ENCODE measurements around the gene BECN2.

BECN2 gene

DNA sequence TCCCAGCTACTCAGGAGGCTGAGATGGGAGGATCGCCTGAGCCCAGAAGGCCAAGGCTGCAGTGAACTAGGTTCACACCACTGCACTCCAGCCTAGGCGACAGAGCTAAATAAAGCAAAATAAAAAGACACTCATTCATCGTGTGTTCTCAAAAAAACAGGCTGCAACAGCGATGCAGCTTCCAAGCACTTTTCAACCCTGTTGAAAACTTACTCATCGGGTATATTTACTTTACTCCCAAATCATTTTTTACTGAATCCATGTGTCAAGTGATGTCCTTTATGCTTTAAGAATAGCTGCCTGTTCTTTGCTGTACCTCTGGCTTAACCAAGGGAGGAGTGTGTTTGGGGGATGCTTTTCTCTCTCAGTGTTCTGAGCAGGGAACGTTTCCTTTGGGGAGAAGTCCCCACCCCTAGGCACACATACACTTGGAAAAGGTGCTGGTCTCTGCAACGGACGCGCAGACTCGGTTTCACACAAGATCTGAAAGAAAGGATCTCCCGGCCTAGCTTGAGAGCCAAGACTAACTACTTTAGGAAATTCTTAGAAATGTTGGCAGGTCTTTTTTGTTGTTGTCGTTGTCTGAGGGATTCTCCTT lies 39.9 kb downstream of the BECN2 start:
- H3K4me1 ChIP-seq (ENCODE audit: insufficient read depth, low read length), result peaks cover 8% of the 10 kb centered on the region; the same call in 1 of the 2 replicates
- no peaks in the 10 kb centered on the region for H3K36me3 ChIP-seq (ENCODE audit: insufficient read depth, low read length)
- H3K9me3 ChIP-seq (ENCODE audit: control insufficient read depth, insufficient read depth, low read length), result no peaks in the 10 kb centered on the region
- H3K9ac ChIP-seq (ENCODE audit: low read depth, low read length), result no peak overlapping the region

DNA sequence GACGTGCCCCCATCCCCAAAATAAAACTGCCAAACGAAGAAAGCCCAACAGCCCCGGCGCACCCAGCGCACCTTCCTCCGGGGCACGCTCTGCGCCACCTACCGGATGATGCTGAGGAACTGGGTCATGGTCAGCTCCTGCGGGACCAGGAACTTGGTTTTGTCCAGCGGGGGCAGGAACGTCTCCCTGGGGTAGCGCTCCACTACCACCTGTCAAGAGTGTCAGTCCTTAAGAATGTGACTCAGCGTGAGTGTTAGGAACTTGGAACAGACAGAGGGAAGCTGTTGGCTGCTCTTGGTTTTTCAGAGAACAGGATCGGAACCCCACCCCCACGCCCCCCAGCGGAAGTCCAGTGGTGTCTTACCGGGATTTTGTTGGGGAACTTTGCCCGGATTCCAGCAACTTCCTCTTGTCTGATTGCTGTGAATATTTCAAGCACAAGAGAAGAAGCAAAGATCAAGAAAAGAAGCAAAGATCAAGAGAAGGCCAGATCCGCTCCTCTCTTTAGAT lies 40.9 kb downstream of the BECN2 start:
- H3K9me3 ChIP-seq (ENCODE audit: control insufficient read depth, insufficient read depth, low read length), result no peaks in the 10 kb centered on the region
- H3K9ac ChIP-seq (ENCODE audit: low read depth, low read length), result peak overlapping the region; percentile 64
- H3K4me1 ChIP-seq (ENCODE audit: insufficient read depth, low read length), result peaks cover 8% of the 10 kb centered on the region; the same call in 1 of the 2 replicates
- no peaks in the 10 kb centered on the region for H3K36me3 ChIP-seq (ENCODE audit: insufficient read depth, low read length)

DNA sequence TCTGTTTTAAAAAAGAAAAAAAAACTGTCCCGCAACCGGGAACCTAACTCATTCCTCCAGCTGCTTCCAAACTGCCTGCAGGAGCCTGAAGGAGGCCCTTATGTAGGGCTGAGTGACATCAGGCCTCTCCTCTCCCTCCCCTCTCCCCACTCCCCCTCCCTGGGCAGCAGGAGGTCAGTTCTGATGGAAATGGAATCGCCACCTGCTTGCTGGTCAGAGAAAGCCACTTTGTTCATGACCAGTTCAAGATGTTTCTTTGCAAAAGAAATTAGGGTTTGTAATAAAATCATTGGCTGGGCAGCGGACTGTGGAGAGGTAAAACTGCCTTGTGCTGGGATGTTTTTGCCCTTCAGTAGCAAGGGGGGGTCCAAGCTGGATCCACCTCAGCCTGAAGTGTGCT lies 41.5 kb downstream of the BECN2 start, which contains the start of gene MAP1LC3C:
Gene MAP1LC3C, minus strand, starts transcription at position 73 of the 400 bp plus-strand sequence. CDS start 90 bp downstream, outside the sequence.
- Histone ChIP-seq H3K9ac (ENCODE audit: low read depth, low read length) (peak within 1 kb of the TSS; percentile 64), H3K9me3 (ENCODE audit: control insufficient read depth, insufficient read depth, low read length) (no peaks in the 10 kb centered on the region)

DNA sequence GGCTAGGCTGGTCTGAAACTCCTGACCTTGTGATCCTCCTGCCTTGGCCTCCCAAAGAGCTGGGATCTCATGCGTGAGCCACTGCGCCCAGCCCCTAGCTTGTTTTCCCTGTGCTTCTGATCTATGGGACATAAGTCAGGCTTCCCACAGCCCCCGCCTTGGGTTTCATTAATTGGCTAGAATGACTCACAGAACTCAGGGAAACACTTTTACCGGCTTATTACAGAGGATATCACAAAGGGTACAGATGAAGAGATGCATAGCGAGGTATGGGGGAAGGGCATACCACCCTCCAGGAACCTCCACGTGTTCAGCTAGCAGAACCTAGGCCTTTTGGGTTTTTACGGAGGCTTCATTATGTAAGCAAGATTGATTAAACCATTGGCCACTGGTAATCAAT lies 42.9 kb downstream of the BECN2 start:
- H3K4me1 ChIP-seq (ENCODE audit: insufficient read depth, low read length), result peaks cover 8% of the 10 kb centered on the region; the same call in 1 of the 2 replicates
- no peaks in the 10 kb centered on the region for H3K36me3 ChIP-seq (ENCODE audit: insufficient read depth, low read length)
- no peaks in the 10 kb centered on the region for H3K9me3 ChIP-seq (ENCODE audit: control insufficient read depth, insufficient read depth, low read length)
- no peak overlapping the region for H3K9ac ChIP-seq (ENCODE audit: low read depth, low read length)

More for the DNA sequence above, 41.5 kb downstream of the BECN2 start, which contains the start of gene MAP1LC3C:
- Histone ChIP-seq H3K36me3 (ENCODE audit: insufficient read depth, low read length) (no peaks in the 10 kb centered on the region), H3K4me1 (ENCODE audit: insufficient read depth, low read length) (peaks cover 8% of the 10 kb centered on the region; the same call in 1 of the 2 replicates)

GRCh38 chr1:242002072-242002471 lies 44.5 kb downstream of the BECN2 start:
- Histone ChIP-seq H3K9ac (ENCODE audit: low read depth, low read length) (no peak overlapping the region), H3K9me3 (ENCODE audit: control insufficient read depth, insufficient read depth, low read length) (no peaks in the 10 kb centered on the region), H3K36me3 (ENCODE audit: insufficient read depth, low read length) (no peaks in the 10 kb centered on the region), H3K4me1 (ENCODE audit: insufficient read depth, low read length) (peaks cover 8% of the 10 kb centered on the region; the same call in 1 of the 2 replicates)

- Histone ChIP-seq H3K36me3 (ENCODE audit: insufficient read depth, low read length) (no peaks in the 10 kb centered on the region), H3K9me3 (ENCODE audit: control insufficient read depth, insufficient read depth, low read length) (no peaks in the 10 kb centered on the region), H3K4me1 (ENCODE audit: insufficient read depth, low read length) (peaks cover 8% of the 10 kb centered on the region; the same call in 1 of the 2 replicates), H3K9ac (ENCODE audit: low read depth, low read length) (no peak overlapping the region)
Measured at GRCh38 chr1:242002510-242002909, 44.9 kb downstream of the BECN2 start.

DNA sequence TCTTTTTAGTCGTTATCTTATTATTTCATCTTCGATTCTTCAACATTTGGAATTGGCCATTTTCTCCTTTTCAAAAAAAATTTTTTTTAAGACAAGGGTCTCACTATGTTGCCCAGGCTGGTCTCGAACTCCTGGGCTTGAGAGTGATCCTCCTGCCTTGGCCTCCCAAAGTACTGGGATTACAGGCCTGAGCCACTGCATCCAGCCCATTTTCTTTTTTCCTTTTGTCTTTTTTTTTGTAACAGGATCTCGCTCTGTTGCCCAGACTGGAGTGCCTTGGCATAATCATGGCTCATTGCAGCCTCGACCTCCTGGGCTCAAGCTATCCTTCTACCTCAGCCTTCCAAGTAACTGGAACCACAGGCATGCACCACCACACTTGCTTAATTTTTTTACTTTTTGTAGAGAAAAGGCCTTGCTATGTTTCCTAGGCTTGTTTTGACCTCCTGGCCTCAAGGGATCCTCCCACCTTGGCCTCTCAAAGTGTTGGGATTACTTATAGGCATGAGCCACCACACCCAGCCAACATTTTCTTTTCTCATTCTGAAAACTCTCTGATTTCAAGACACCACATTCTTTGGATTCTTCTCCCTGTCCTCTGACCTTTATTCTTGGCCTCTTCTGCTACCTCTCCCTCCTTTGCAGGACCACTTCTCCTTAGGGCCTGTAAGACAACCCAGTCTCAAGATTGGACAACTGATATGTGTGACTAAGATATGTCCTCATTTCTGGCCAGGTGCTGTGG lies 47.4 kb downstream of the BECN2 start:
- no peaks in the 10 kb centered on the region for H3K9me3 ChIP-seq (ENCODE audit: control insufficient read depth, insufficient read depth, low read length)
- no peak overlapping the region for H3K9ac ChIP-seq (ENCODE audit: low read depth, low read length)
- 0 out of 2 replicates have a peak, but pooled peaks cover 4% of the 10 kb centered on the region for H3K4me1 ChIP-seq (ENCODE audit: insufficient read depth, low read length)
- H3K36me3 ChIP-seq (ENCODE audit: insufficient read depth, low read length), result no peaks in the 10 kb centered on the region

- Histone ChIP-seq H3K36me3 (ENCODE audit: insufficient read depth, low read length) (no peaks in the 10 kb centered on the region), H3K9ac (ENCODE audit: low read depth, low read length) (no peak overlapping the region), H3K9me3 (ENCODE audit: control insufficient read depth, insufficient read depth, low read length) (no peaks in the 10 kb centered on the region), H3K4me1 (ENCODE audit: insufficient read depth, low read length) (0 out of 2 replicates have a peak, but pooled peaks cover 4% of the 10 kb centered on the region)
Measured at GRCh38 chr1:242005866-242006535, 48.4 kb downstream of the BECN2 start.

DNA sequence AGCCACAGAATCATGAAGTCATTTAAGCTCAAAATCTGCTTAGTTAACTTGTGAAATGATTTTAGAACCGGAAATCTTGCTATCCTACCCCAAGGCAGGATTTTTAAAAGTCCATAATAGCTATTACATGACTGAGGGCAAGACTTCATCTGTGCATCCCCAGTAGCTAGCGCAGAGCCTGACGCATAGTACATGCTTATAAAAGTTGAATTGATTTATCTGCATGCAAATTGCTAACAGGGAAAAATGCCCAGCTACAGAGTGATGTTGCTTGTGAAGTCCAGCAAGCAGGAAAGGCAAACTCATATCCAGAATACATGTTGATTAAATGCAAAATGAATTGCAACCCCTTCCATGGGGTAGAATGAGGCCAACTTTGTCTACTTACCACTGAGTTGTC lies 49.4 kb downstream of the BECN2 start:
- H3K9ac ChIP-seq (ENCODE audit: low read depth, low read length), result no peak overlapping the region
- 0 out of 2 replicates have a peak, but pooled peaks cover 4% of the 10 kb centered on the region for H3K4me1 ChIP-seq (ENCODE audit: insufficient read depth, low read length)
- H3K36me3 ChIP-seq (ENCODE audit: insufficient read depth, low read length), result no peaks in the 10 kb centered on the region
- no peaks in the 10 kb centered on the region for H3K9me3 ChIP-seq (ENCODE audit: control insufficient read depth, insufficient read depth, low read length)
